ENCODE data around the gene RAD18.

RAD18 gene

DNA sequence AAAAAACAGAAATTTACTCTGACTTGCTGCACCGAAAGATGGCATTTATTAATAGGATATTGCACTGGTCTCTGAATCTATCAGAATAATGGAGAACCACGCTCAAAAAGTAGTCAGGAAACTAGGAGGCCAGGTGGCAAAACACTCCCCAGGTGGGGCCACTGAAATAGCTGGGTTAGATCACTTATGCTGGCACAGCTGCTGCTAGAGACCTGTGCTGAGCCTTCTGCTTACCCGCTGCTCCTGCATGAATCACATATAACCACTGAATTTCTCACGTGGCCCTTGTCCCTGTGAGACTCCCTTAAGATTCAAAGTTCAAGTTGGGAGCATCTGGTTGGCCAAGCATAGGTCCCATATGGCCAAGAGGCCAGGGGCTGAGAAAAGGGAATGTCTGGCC, 127.9 kb downstream of the RAD18 start:
- no peak for DNase-seq (ENCODE audit: low spot score)

DNA sequence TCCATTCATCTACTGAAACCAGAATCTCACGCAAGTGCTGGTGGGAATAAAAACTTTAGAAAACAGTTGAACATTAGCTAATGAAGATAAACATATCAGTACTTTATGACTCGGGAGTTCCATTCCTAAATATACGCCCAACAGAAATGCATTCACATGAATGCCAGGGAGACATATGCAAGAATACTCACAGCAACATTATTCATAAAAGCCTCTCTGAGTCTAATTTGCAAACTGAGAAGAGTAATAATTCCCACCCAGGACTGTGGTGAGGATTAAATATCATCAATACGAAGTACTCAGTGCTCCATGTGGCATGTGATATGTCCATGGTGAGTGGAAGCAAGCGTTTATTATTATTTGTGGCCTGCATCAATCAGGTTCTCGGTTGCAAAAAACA, 128.3 kb downstream of the RAD18 start:
- no peak for DNase-seq (ENCODE audit: low spot score)

DNA sequence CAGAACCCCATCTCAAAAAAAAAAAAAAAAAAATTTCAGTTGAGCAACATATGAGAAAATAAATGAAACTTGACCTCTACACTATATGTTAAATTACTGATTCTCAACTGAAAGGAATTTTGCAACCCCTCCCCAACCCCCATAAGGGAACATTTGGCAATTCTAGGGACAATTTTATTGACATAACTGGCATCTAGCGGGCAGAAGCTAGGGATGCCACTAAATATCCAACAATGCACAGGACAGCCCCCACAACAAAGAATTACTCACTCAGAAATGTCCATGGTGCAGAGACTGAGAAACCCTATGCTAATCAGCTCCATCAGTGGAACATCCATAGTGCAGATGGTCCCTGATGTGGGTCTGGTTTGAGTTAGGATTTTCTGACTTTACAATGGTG, 135.6 kb downstream of the RAD18 start:
- DNase-seq (ENCODE audit: low spot score): no peak

Measured in CD4-positive, alpha-beta T cell treated with Interleukin-15 for 4 hours (primary cell).